ENCODE data around the gene BRCA2. TPM values are rescaled to one million over a fixed set of nuclear protein-coding genes. Genes with fewer than 3 reads are reported as not detected.

Gene BRCA2
- total RNA-seq, 2 donors from 2014 or later, result 0.66 to 1.0 TPM

DNA sequence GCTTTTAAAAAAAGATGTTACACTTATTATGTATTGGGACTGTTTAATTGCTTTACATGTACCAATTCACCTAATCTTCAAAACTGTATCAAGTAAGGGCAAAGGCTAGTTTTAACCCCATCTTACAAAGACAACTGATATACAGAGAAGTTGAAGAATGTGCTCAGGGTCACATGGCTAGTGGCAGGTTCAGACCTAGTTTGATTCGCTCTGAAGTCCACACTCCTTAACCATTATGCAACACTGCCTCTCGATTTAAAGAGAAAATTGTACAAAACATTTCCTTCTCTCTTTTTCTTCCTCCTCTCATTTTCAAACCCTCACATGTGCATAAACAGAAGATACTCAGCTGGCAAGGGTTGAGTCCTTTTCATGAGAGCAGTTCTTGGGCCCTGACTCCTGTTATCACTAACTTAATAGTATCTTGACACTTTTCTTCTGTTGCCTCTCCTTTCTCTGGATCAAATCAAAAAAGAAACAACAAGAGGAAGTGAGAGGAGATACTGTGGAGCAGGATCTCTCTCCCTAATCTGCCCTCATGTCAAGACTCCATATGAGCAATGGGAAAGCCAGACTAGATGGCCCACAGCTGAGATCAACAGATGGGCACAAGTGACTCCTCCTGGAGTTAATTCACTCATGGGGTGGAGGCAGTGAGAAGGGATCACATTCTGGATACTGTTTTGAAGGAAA lies 131.6 kb downstream of the BRCA2 start:
- H3K27ac ChIP-seq, result no peak overlapping the region
- H3K36me3 ChIP-seq (replicated peaks in 1 of 2; ENCODE audit: insufficient read depth in 1 of 2, low read depth in 2 of 2), result no peaks in the 10 kb centered on the region
- no peaks in the 10 kb centered on the region for H3K4me1 ChIP-seq
- TF ChIP-seq, protein P1, sequence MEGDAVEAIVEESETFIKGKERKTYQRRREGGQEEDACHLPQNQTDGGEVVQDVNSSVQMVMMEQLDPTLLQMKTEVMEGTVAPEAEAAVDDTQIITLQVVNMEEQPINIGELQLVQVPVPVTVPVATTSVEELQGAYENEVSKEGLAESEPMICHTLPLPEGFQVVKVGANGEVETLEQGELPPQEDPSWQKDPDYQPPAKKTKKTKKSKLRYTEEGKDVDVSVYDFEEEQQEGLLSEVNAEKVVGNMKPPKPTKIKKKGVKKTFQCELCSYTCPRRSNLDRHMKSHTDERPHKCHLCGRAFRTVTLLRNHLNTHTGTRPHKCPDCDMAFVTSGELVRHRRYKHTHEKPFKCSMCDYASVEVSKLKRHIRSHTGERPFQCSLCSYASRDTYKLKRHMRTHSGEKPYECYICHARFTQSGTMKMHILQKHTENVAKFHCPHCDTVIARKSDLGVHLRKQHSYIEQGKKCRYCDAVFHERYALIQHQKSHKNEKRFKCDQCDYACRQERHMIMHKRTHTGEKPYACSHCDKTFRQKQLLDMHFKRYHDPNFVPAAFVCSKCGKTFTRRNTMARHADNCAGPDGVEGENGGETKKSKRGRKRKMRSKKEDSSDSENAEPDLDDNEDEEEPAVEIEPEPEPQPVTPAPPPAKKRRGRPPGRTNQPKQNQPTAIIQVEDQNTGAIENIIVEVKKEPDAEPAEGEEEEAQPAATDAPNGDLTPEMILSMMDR (IDR thresholded peaks at IDR 0.05), result no peak
- no peak for TF ChIP-seq POLR2A (IDR thresholded peaks at IDR 0.05)
- no peaks in the 10 kb centered on the region for H3K27me3 ChIP-seq
- DNase-seq (no peak), ATAC-seq (no peak)
- no peak overlapping the region for H3K4me3 ChIP-seq
- 51 to 77% methylated on average over 2 of the region's 2 CpGs for WGBS, 2 donors
- intact Hi-C loops (cut with DNase I), result no loop called here
- H3K9me3 ChIP-seq, result no peaks in the 10 kb centered on the region

DNA sequence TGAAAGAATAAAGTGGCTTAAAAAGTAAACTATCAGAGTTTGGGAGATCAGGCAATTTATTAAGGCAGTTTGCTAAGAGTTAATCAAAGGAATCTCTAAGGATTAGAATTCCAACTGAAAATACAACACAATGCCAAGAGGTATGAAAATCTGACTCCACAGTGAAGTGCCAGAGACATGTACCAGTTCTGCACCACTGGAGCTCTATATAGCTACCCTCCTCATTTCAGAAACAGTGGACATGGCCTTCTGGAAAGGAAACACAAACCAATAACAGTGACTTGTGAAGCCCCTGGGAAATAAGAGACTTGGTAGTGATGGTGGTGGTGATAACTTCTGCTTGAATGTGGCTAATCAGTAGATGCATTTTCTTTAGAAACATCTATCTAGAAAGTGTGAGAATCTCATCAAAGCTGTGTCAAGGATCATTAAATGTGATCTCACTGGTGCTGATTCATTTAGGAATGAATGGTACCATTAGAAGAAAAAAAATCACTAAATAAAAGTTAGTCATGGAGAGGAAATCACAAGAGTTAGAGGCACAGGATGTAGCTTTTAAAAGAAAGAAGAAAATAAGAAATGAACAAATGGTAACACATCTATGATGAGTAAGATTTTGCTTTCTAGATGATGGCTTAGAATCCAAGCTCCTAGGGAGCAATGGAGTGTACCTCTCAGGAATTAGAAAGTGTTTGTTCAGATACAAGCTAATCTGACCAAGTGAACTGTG lies 132.8 kb downstream of the BRCA2 start:
- TF ChIP-seq, protein P1 (IDR thresholded peaks at IDR 0.05), result no peak
- TF ChIP-seq POLR2A (IDR thresholded peaks at IDR 0.05), result no peak
- Histone ChIP-seq H3K27ac (no peak overlapping the region), H3K9me3 (no peaks in the 10 kb centered on the region), H3K27me3 (no peaks in the 10 kb centered on the region), H3K4me3 (no peak overlapping the region), H3K36me3 (replicated peaks in 1 of 2; ENCODE audit: insufficient read depth in 1 of 2, low read depth in 2 of 2) (no peaks in the 10 kb centered on the region), H3K4me1 (no peaks in the 10 kb centered on the region)
- intact Hi-C loops (cut with DNase I), result no loop called here
- DNase-seq (no peak), ATAC-seq (no peak)

DNA sequence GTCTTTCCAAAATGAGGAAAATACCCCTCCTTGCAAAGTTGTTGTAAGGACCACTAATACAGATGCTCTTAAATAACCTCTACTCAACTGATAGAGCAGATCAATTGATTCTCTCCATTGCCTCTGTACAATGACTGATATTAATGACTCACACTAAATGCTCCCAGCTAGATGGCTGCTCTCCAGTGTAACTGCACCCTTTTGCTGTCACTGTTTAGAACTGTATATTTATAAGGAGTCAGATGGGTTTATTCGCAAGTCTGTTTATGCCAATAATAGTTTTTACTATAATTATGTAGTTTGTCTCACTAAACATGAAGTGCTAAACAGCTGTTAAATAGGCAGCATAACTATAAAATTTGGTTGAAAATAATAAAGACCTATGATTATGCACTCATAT lies 133.7 kb downstream of the BRCA2 start:
- intact Hi-C loops (cut with DNase I), result no loop called here
- WGBS, 2 donors, result 93 to 97% methylated on average over 1 of the region's 1 CpG
- no peak for ATAC-seq

More for the DNA sequence above, 133.7 kb downstream of the BRCA2 start:
- no peak for DNase-seq
- Histone ChIP-seq H3K4me3 (no peak overlapping the region), H3K27ac (no peak overlapping the region), H3K27me3 (no peaks in the 10 kb centered on the region), H3K36me3 (replicated peaks in 1 of 2; ENCODE audit: insufficient read depth in 1 of 2, low read depth in 2 of 2) (no peaks in the 10 kb centered on the region), H3K4me1 (no peaks in the 10 kb centered on the region), H3K9me3 (no peaks in the 10 kb centered on the region)
- TF ChIP-seq POLR2A (IDR thresholded peaks at IDR 0.05), result no peak

Small RNAs within 50 kb of the gene (small RNA-seq; reads per million reads assigned to genes)
- gene RF00190, result not detected

Other genes starting within 250 kb of the BRCA2 start
- not detected for gene ZAR1L, start 145 bp upstream of the BRCA2 start, total RNA-seq
- gene N4BP2L1, start 112.6 kb downstream of the BRCA2 start, total RNA-seq, result 10 to 100 TPM; 18.5 to 20.5 TPM
- gene N4BP2L2, start 223.3 kb downstream of the BRCA2 start, total RNA-seq, result 100 to 1,000 TPM; 120 to 191 TPM

All from body of pancreas (tissue), 4 donors.